ENCODE measurements around the gene VGF.
"Not testable (repeated sequence)": the region's sequence is repeated elsewhere in the genome, so short reads cannot be mapped to it uniquely, and the experiment has no call there.

The VGF gene

GRCh38 chr7:101201695-101202602 lies 36.6 kb upstream of the VGF start:
- DNase-seq (ENCODE audit: low read depth in 1 of 2, low spot score in 1 of 2), result no peak
- no peak overlapping the region for H3K4me3 ChIP-seq (replicated peaks; ENCODE audit: insufficient read depth, low read length)

GRCh38 chr7:101200862-101201599 lies 35.7 kb upstream of the VGF start, which contains the start of gene MOGAT3:
Gene MOGAT3, minus strand, starts transcription at chr7:101201036. Its CDS starts 182 bp downstream, at chr7:101200854.
- no peak for DNase-seq (ENCODE audit: low read depth in 1 of 2, low spot score in 1 of 2)
- H3K4me3 ChIP-seq (replicated peaks; ENCODE audit: insufficient read depth, low read length), result no peak within 1 kb of the TSS
- peaks cover 21% of the 10 kb centered on the region for H3K27me3 ChIP-seq (ENCODE audit: insufficient read depth, poor library complexity, severe bottlenecking)
- H3K27ac ChIP-seq (replicated peaks), result no peak within 1 kb of the TSS
- no peak for TF ChIP-seq REST (IDR thresholded peaks at IDR 0.05; ENCODE audit: insufficient replicate concordance, low read depth)
- no peak for TF ChIP-seq CTCF (IDR thresholded peaks at IDR 0.05; ENCODE audit: insufficient read depth, low read length)
- TF ChIP-seq POLR2AphosphoS5 (IDR thresholded peaks at IDR 0.05; ENCODE audit: low read depth), result no peak
- TF ChIP-seq SPI1 (IDR thresholded peaks at IDR 0.05; ENCODE audit: borderline replicate concordance, low read depth), result no peak
- no peak for TF ChIP-seq GABPA (IDR thresholded peaks at IDR 0.05; ENCODE audit: low read depth)

More at GRCh38 chr7:101201695-101202602, 36.6 kb upstream of the VGF start:
- H3K27ac ChIP-seq (replicated peaks), result no peak overlapping the region
- TF ChIP-seq SPI1 (IDR thresholded peaks at IDR 0.05; ENCODE audit: borderline replicate concordance, low read depth) (no peak), GABPA (IDR thresholded peaks at IDR 0.05; ENCODE audit: low read depth) (no peak), CTCF (IDR thresholded peaks at IDR 0.05; ENCODE audit: insufficient read depth, low read length) (no peak), REST (IDR thresholded peaks at IDR 0.05; ENCODE audit: insufficient replicate concordance, low read depth) (no peak), POLR2AphosphoS5 (IDR thresholded peaks at IDR 0.05; ENCODE audit: low read depth) (no peak)
- H3K27me3 ChIP-seq (ENCODE audit: insufficient read depth, poor library complexity, severe bottlenecking), result peaks cover 21% of the 10 kb centered on the region

- DNase-seq (ENCODE audit: low read depth in 1 of 2, low spot score in 1 of 2), result no peak
- no peak overlapping the region for H3K27ac ChIP-seq (replicated peaks)
- peaks cover 21% of the 10 kb centered on the region for H3K27me3 ChIP-seq (ENCODE audit: insufficient read depth, poor library complexity, severe bottlenecking)
- no peak overlapping the region for H3K4me3 ChIP-seq (replicated peaks; ENCODE audit: insufficient read depth, low read length)
- TF ChIP-seq GABPA (IDR thresholded peaks at IDR 0.05; ENCODE audit: low read depth), result no peak
- no peak for TF ChIP-seq SPI1 (IDR thresholded peaks at IDR 0.05; ENCODE audit: borderline replicate concordance, low read depth)
- no peak for TF ChIP-seq CTCF (IDR thresholded peaks at IDR 0.05; ENCODE audit: insufficient read depth, low read length)
Observed at GRCh38 chr7:101200504-101200861, 35.1 kb upstream of the VGF start.

GRCh38 chr7:101199522-101199921 lies 34.2 kb upstream of the VGF start:
- peaks cover 21% of the 10 kb centered on the region for H3K27me3 ChIP-seq (ENCODE audit: insufficient read depth, poor library complexity, severe bottlenecking)
- not testable (repeated sequence) for DNase-seq (ENCODE audit: low read depth in 1 of 2, low spot score in 1 of 2); H3K4me3 ChIP-seq (replicated peaks; ENCODE audit: insufficient read depth, low read length); H3K27ac ChIP-seq (replicated peaks)
